Adrenal gland (tissue), 12 donors: ENCODE results near the gene EPHB2. TPM values are rescaled to one million over a fixed set of nuclear protein-coding genes. Genes with fewer than 3 reads are reported as not detected.

ENCODE experiments used
- DNase-seq, 7 donors: peaks; one replicate each; pipeline ENCODE4 v3.0.0-alpha.2; 2019 to 2020
- H3K27ac ChIP-seq, 5 donors: fragments of 200-600 bp; sonication (generic) in 4 of 5; 1 replicate in 3 of 5; 2 replicates in 2 of 5; pipeline versions ENCODE4 v1.5.1 to v1.8.0; 2016 to 2020; ENCODE audit warnings: mild to moderate bottlenecking in 1 of 5
- H3K27me3 ChIP-seq: fragments of 200-600 bp; 2 replicates; pipeline ENCODE4 v1.8.0; 2021
- H3K36me3 ChIP-seq, 2 donors: fragments of 200-600 bp; replicated peaks in 1 of 2; 1 replicate in 1 of 2; 2 replicates in 1 of 2; pipeline versions ENCODE4 v1.5.1 to v1.8.0; 2018 to 2022
- H3K4me1 ChIP-seq, 2 donors: fragments of 200-600 bp; replicated peaks in 1 of 2; 1 replicate in 1 of 2; 2 replicates in 1 of 2; pipeline versions ENCODE4 v1.5.1 to v1.8.0; 2018 to 2021
- H3K4me3 ChIP-seq, 4 donors: fragments of 200-600 bp; sonication (generic) in 3 of 4; one replicate each; pipeline ENCODE4 v1.5.1; 2016 to 2018
- H3K9me3 ChIP-seq, 3 donors: fragments of 200-600 bp; sonication (generic) in 1 of 3; replicated peaks in 1 of 3; 1 replicate in 2 of 3; 2 replicates in 1 of 3; pipeline versions ENCODE4 v1.5.1 to v1.8.0; 2016 to 2021
- CTCF ChIP-seq, 6 experiments: fragments of 450-650 bp in 4 of 6; fragments of 200-600 bp in 2 of 6; sonication (generic) in 1 of 6; IDR thresholded peaks; 1 replicate in 5 of 6; 2 replicates in 1 of 6; pipeline versions ENCODE4 v1.5.1 to v1.8.0; 2016 to 2021; ENCODE audit warnings: antibody characterized with exemption in 6 of 6, mild to moderate bottlenecking in 2 of 6, moderate library complexity in 1 of 6
- POLR2A ChIP-seq, 2 donors: fragments of 450-650 bp; IDR thresholded peaks; one replicate each; pipeline ENCODE4 v1.6.1; 2017; ENCODE audit warnings: antibody characterized with exemption in 2 of 2, mild to moderate bottlenecking in 2 of 2, moderate library complexity in 1 of 2
- WGBS, 4 donors: extraction: QIAGEN DNeasy Blood & Tissue Kit in 2 of 4; methylation state at CpG; one replicate each; pipeline versions ENCODE4 v1.1.5 to v1.1.7; 2013 to 2017; 5-methylcytosine and 5-hydroxymethylcytosine counted together
- intact Hi-C, 2 donors: fragments of 100-400 bp; cut with DNase I; formaldehyde crosslinking; loops; one replicate each; pipeline versions ENCODE4 v1.14.1 to v1.15.0; 2022 to 2023
- polyA plus RNA-seq, 3 donors: library from polyadenylated mRNA; stranded (reverse); fragments of 200-250 nt in 2 of 3; fragments of 350-450 nt in 1 of 3; fragmentation: Illumina TruSeq in 1 of 3; extraction: RNeasy Lipid Tissue Mini Kit (QIAGEN cat#74804) in 1 of 3; gene quantifications; one replicate each; pipeline ENCODE4 v1.2.3, GENCODE V29; 2013 to 2014
- total RNA-seq, 9 donors: library from RNA; depleted of rRNA in 4 of 9; stranded (reverse); fragments of >200 nt in 4 of 9; fragments of 120-200 nt in 1 of 9; fragmentation: NEBNext Ultra II Directional in 1 of 9; extraction: Animal tissue kit (Norgen Biotek cat#: 25700) in 1 of 9; gene quantifications; one replicate each; pipeline versions ENCODE4 v1.1.0 to v1.2.4, GENCODE V29; 2013 to 2023
- donor health status: healthy with polysubstance abuse.
- donor health status: Bipolar disorder and iron deficiency.
- donor health status: DM: yes; HTN: yes; CAD: no.
- donor health status: DM: no; HTN: no; CAD: no.
- donor health status: DM: no; HTN: no; CAD: no.
- donor health status: DM: yes; HTN: yes; CAD: no.

EPHB2 gene
- total and polyA plus RNA-seq, 12 donors, result 0.67 to 10.3 (median 3.1) TPM

- 59 to 67% (median 65%) methylated on average over 3 of the region's 3 CpGs for WGBS, 4 donors
- H3K27ac ChIP-seq, result no peak overlapping the region
- H3K4me3 ChIP-seq, result no peak overlapping the region
- no peaks in the 10 kb centered on the region for H3K36me3 ChIP-seq
- H3K9me3 ChIP-seq, result no peaks in the 10 kb centered on the region
- no peaks in the 10 kb centered on the region for H3K27me3 ChIP-seq
- no peaks in the 10 kb centered on the region for H3K4me1 ChIP-seq
- TF ChIP-seq POLR2A (IDR thresholded peaks at IDR 0.05), result no peak
- no peak for TF ChIP-seq CTCF (IDR thresholded peaks at IDR 0.05)
- intact Hi-C loops, result no loop called here
- no peak for DNase-seq
Measured at GRCh38 chr1:22879445-22879844, 168.8 kb downstream of the EPHB2 start.

DNA sequence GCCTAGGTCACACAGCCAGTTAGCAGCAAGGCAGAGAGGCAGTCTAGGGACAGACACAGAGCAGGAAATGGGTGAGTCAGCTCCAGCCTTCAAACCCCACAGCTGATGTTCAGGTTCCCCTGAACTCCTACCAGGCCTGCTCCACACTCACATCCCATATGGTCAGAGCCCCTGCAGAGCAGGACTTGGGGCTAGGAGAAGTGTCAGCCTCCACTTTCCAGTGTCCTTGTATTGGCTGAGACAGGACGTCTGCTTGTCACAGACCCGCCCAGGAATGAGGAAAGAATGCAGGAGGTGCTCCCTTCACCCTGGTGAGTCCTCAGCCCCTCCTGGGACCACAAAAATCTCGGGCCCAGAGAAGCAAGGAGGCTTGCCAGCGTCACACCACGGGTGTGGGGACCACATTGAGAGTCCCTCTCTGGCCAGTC, 169.5 kb downstream of the EPHB2 start:
- H3K27ac ChIP-seq, result no peak overlapping the region
- H3K36me3 ChIP-seq, result no peaks in the 10 kb centered on the region
- 53 to 70% (median 62%) methylated on average over 2 to 5 of the region's 5 CpGs for WGBS, 4 donors
- no peaks in the 10 kb centered on the region for H3K4me1 ChIP-seq
- no peak for TF ChIP-seq POLR2A (IDR thresholded peaks at IDR 0.05)
- TF ChIP-seq CTCF (IDR thresholded peaks at IDR 0.05), result no peak
- H3K4me3 ChIP-seq, result no peak overlapping the region
- intact Hi-C loops, result no loop called here
- DNase-seq, result no peak
- no peaks in the 10 kb centered on the region for H3K9me3 ChIP-seq
- no peaks in the 10 kb centered on the region for H3K27me3 ChIP-seq

GRCh38 chr1:22883406-22883805, 172.8 kb downstream of the EPHB2 start:
- Histone ChIP-seq H3K9me3 (no peaks in the 10 kb centered on the region), H3K4me3 (no peak overlapping the region), H3K36me3 (no peaks in the 10 kb centered on the region), H3K27me3 (no peaks in the 10 kb centered on the region), H3K4me1 (no peaks in the 10 kb centered on the region), H3K27ac (no peak overlapping the region)
- intact Hi-C loops, result no loop called here
- DNase-seq, result no peak
- WGBS, 4 donors, result 76 to 85% (median 82%) methylated on average over 11 of the region's 11 CpGs
- TF ChIP-seq CTCF (IDR thresholded peaks at IDR 0.05), result no peak

GRCh38 chr1:22884806-22885530, 174.3 kb downstream of the EPHB2 start:
- H3K36me3 ChIP-seq, result no peaks in the 10 kb centered on the region
- WGBS, 4 donors, result 63 to 73% (median 66%) methylated on average over 11 to 16 of the region's 16 CpGs
- no peak for DNase-seq
- H3K4me1 ChIP-seq, result no peaks in the 10 kb centered on the region
- no peak overlapping the region for H3K27ac ChIP-seq
- no peak overlapping the region for H3K4me3 ChIP-seq
- no peaks in the 10 kb centered on the region for H3K9me3 ChIP-seq
- H3K27me3 ChIP-seq, result no peaks in the 10 kb centered on the region
- TF ChIP-seq CTCF (IDR thresholded peaks at IDR 0.05) (no peak), POLR2A (IDR thresholded peaks at IDR 0.05) (no peak)
- intact Hi-C loops, result loop anchor here (5.0 kb wide), 2 partner anchors 173 to 183 kb away; partner anchors contain the start of gene EPHB2 (in 1 of the 2)
